Ectodermal cell (in vitro differentiated cells): ENCODE results near the gene C12orf42.
"Not testable (repeated sequence)": the region's sequence is repeated elsewhere in the genome, so short reads cannot be mapped to it uniquely, and the experiment has no call there.

Experiments used
- H3K27ac ChIP-seq: 2 replicates; pipeline ENCODE4 v1.7.0; 2013; ENCODE audit warnings: mild to moderate bottlenecking, low read depth, low read length; ENCODE audit not compliant: insufficient read depth, poor library complexity, severe bottlenecking
- H3K27me3 ChIP-seq: 2 replicates; pipeline ENCODE4 v1.7.0; 2013; ENCODE audit warnings: mild to moderate bottlenecking, low read length; ENCODE audit not compliant: insufficient read depth, control insufficient read depth, poor library complexity, severe bottlenecking
- H3K36me3 ChIP-seq: one replicate; pipeline ENCODE4 v1.7.0; 2013; ENCODE audit warnings: low read length; ENCODE audit not compliant: control insufficient read depth, insufficient read depth
- H3K4me1 ChIP-seq: one replicate; pipeline ENCODE4 v1.7.0; 2013; ENCODE audit warnings: low read length; ENCODE audit not compliant: control insufficient read depth, insufficient read depth
- H3K4me3 ChIP-seq: 2 replicates; pipeline ENCODE4 v1.7.0; 2013; ENCODE audit warnings: low read depth, low read length, control low read depth; ENCODE audit not compliant: insufficient read depth
- H3K9me3 ChIP-seq: 2 replicates; pipeline ENCODE4 v1.7.0; 2013; ENCODE audit warnings: mild to moderate bottlenecking, low read length, moderate library complexity; ENCODE audit not compliant: control insufficient read depth
- WGBS, 2 experiments: methylation state at CpG; one replicate each; pipeline ENCODE4 v1.1.7; 2013; ENCODE audit warnings: missing lambda C conversion rate in 2 of 2; 5-methylcytosine and 5-hydroxymethylcytosine counted together

The C12orf42 gene

DNA sequence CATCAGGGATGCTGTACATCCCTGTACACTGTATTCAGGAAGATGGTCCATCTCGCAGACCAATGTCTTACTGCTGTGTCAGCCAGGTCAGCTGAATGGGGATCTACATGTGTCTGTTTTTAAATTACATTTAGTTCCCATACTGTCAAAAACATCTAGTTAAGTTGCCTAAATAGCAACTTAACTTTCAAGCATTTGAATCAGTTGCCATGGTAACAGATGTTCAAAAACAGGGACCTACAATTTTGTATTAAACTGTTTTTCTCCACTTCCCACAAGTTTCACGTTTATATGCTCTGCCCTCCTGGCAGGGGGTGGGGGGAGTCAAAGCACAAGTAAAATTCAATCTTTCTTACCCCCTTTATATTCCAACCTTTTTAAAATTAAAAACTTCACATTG, 38.3 kb downstream of the C12orf42 start:
- WGBS, 2 experiments, result 73 to 82% methylated on average over 2 of the region's 2 CpGs
- H3K9me3 ChIP-seq, result no peaks in the 10 kb centered on the region
- no peaks in the 10 kb centered on the region for H3K27me3 ChIP-seq
- H3K4me3 ChIP-seq, result no peak overlapping the region
- H3K36me3 ChIP-seq, result no peaks in the 10 kb centered on the region
- H3K27ac ChIP-seq, result no peak overlapping the region
- H3K4me1 ChIP-seq, result no peaks in the 10 kb centered on the region

GRCh38 chr12:103456006-103456405, 39.8 kb downstream of the C12orf42 start:
- Histone ChIP-seq H3K27me3 (no peaks in the 10 kb centered on the region), H3K36me3 (no peaks in the 10 kb centered on the region), H3K27ac (no peak overlapping the region), H3K9me3 (no peaks in the 10 kb centered on the region), H3K4me3 (no peak overlapping the region), H3K4me1 (no peaks in the 10 kb centered on the region)
- 75 to 92% methylated on average over 2 of the region's 2 CpGs for WGBS, 2 experiments

GRCh38 chr12:103455020-103455763, 40.6 kb downstream of the C12orf42 start:
- no peaks in the 10 kb centered on the region for H3K4me1 ChIP-seq
- no peaks in the 10 kb centered on the region for H3K9me3 ChIP-seq
- H3K4me3 ChIP-seq, result no peak overlapping the region
- no peaks in the 10 kb centered on the region for H3K27me3 ChIP-seq
- no peaks in the 10 kb centered on the region for H3K36me3 ChIP-seq
- no peak overlapping the region for H3K27ac ChIP-seq
- 93 to 97% methylated on average over 2 to 3 of the region's 3 CpGs for WGBS, 2 experiments

- H3K4me1 ChIP-seq, result no peaks in the 10 kb centered on the region
- no peaks in the 10 kb centered on the region for H3K27me3 ChIP-seq
- no peaks in the 10 kb centered on the region for H3K36me3 ChIP-seq
- no peaks in the 10 kb centered on the region for H3K9me3 ChIP-seq
- no peak overlapping the region for H3K27ac ChIP-seq
- WGBS, 2 experiments, result 50 to 58% methylated on average over 2 to 3 of the region's 4 CpGs
- no peak overlapping the region for H3K4me3 ChIP-seq
Measured at GRCh38 chr12:103444983-103445382, 50.8 kb downstream of the C12orf42 start.

GRCh38 chr12:103442822-103443221, 52.9 kb downstream of the C12orf42 start:
- 88 to 91% methylated on average over 3 of the region's 3 CpGs for WGBS, 2 experiments
- Histone ChIP-seq H3K27me3 (no peaks in the 10 kb centered on the region), H3K27ac (no peak overlapping the region), H3K4me1 (no peaks in the 10 kb centered on the region), H3K4me3 (no peak overlapping the region), H3K36me3 (no peaks in the 10 kb centered on the region), H3K9me3 (no peaks in the 10 kb centered on the region)

GRCh38 chr12:103442182-103442555, 53.6 kb downstream of the C12orf42 start:
- H3K9me3 ChIP-seq, result no peaks in the 10 kb centered on the region
- H3K36me3 ChIP-seq, result no peaks in the 10 kb centered on the region
- no peaks in the 10 kb centered on the region for H3K4me1 ChIP-seq
- H3K4me3 ChIP-seq, result no peak overlapping the region
- no peaks in the 10 kb centered on the region for H3K27me3 ChIP-seq
- 77 to 78% methylated on average over 5 of the region's 5 CpGs for WGBS, 2 experiments
- no peak overlapping the region for H3K27ac ChIP-seq

- Histone ChIP-seq H3K4me3 (no peak overlapping the region), H3K9me3 (no peaks in the 10 kb centered on the region), H3K27me3 (no peaks in the 10 kb centered on the region), H3K4me1 (no peaks in the 10 kb centered on the region), H3K36me3 (no peaks in the 10 kb centered on the region), H3K27ac (no peak overlapping the region)
- WGBS, 2 experiments, result 83 to 92% methylated on average over 1 of the region's 1 CpG
Measured at GRCh38 chr12:103441437-103442181, 54.2 kb downstream of the C12orf42 start.

DNA sequence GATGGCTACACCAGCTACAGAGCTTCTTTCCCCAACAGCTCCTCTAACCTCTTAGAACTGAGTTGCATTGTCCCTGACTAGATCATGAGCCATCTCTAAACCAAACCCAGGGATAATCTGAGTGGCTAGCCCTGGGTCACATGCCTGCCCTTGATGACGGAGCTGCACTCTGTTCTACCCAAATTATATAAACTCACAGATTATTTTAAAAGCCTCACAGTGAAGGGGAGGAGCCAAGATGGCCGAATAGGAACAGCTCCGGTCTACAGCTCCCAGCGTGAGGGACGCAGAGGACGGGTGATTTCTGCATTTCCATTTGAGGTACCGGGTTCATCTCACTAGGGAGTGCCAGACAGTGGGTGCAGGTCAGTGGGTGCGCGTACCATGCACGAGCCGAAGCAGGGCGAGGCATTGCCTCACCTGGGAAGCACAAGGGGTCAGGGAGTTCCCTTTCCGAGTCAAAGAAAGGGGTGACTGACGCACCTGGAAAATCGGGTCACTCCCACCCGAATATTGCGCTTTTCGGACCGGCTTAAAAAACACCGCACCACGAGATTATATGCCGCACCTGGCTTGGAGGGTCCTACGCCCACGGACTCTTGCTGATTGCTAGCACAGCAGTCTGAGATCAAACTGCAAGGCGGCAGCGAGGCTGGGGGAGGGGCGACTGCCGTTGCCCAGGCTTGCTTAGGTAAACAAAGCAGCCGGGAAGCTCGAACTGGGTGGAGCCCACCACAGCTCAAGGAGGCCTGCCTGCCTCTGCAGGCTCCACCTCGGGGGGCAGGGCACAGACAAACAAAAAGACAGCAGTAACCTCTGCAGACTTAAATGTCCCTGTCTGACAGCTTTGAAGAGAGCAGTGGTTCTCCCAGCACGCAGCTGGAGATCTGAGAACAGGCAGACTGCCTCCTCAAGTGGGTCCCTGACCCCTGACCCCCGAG, 61.3 kb downstream of the C12orf42 start:
- not testable (repeated sequence) for H3K9me3 ChIP-seq, H3K4me3 ChIP-seq, H3K27ac ChIP-seq, H3K36me3 ChIP-seq, H3K27me3 ChIP-seq, H3K4me1 ChIP-seq
- WGBS, 2 experiments, result 57 to 63% methylated on average over 24 to 29 of the region's 33 CpGs

DNA sequence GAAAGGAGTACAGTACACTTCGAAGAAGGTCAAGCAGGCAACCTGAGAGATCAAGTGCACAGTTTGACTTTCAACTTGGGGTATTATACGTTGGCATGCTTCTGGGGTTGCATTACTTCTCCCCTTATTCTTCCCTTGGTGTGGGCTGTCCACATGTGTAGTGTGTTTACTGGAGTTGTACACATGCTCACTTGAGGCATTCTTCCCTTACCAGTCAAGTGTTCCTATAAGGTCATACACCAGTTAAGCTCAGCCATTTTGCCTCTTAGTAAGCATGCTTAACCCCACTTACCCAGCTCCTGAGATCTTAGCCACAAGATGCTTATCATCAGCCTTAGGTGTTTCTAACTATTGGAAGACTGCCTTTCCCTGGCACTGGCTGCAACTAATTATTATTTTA, 63.8 kb downstream of the C12orf42 start:
- Histone ChIP-seq H3K4me1 (no peaks in the 10 kb centered on the region), H3K36me3 (no peaks in the 10 kb centered on the region), H3K9me3 (no peaks in the 10 kb centered on the region), H3K27ac (no peak overlapping the region), H3K27me3 (no peaks in the 10 kb centered on the region), H3K4me3 (no peak overlapping the region)
- 95 to 99% methylated on average over 2 of the region's 2 CpGs for WGBS, 2 experiments

DNA sequence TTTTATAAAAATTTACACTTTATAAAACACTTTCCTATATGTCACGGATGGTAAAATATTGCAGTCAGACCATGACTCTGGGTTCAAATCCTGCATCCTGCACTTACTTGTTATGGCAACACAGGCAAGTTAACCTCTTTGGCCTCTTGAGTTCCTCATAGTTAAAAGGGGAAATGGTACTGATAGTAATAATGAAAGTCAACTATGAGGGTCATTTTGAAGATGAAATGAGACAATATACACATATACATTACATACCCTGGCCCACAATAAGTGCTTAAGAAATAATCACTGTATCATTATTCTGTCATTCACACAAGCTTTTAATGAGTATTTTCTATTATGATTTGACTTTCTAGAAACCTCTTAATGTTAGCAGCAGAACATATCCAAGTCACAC, 64.4 kb downstream of the C12orf42 start:
- no peak overlapping the region for H3K27ac ChIP-seq
- no peak overlapping the region for H3K4me3 ChIP-seq
- H3K27me3 ChIP-seq, result no peaks in the 10 kb centered on the region
- no peaks in the 10 kb centered on the region for H3K9me3 ChIP-seq
- WGBS, 2 experiments, result 96 to 100% methylated on average over 1 of the region's 1 CpG
- H3K4me1 ChIP-seq, result no peaks in the 10 kb centered on the region
- no peaks in the 10 kb centered on the region for H3K36me3 ChIP-seq
